Type B pancreatic cell (in vitro differentiated cells): ENCODE data around the gene PAEP. TPM values are rescaled to one million over a fixed set of nuclear protein-coding genes. Genes with fewer than 3 reads are reported as not detected.

ENCODE experiments used
- DNase-seq: peaks from one replicate; pipeline ENCODE4 v3.0.0; 2021; ENCODE audit warnings: mixed read lengths; ENCODE audit not compliant: unreplicated experiment; ENCODE audit errors: extremely low spot score
- H3K27ac Mint-ChIP-seq: 2 replicates; pipeline ENCODE4 v1.8.0; 2021; ENCODE audit warnings: mild to moderate bottlenecking, mixed read lengths
- H3K27me3 Mint-ChIP-seq: 2 replicates; pipeline ENCODE4 v1.8.0; 2021; ENCODE audit warnings: mixed read lengths
- H3K36me3 Mint-ChIP-seq: 2 replicates; pipeline ENCODE4 v1.8.0; 2021; ENCODE audit warnings: mixed read lengths
- H3K4me1 Mint-ChIP-seq: one replicate; pipeline ENCODE4 v1.8.0; 2021; ENCODE audit warnings: mixed read lengths; ENCODE audit not compliant: unreplicated experiment
- H3K4me3 Mint-ChIP-seq: 2 replicates; pipeline ENCODE4 v1.8.0; 2021; ENCODE audit warnings: mild to moderate bottlenecking, mixed read lengths
- H3K9me3 Mint-ChIP-seq: 2 replicates; pipeline ENCODE4 v1.8.0; 2021; ENCODE audit warnings: mixed read lengths
- total RNA-seq: library from RNA; stranded (reverse); gene quantifications from 2 replicates; pipeline ENCODE4 v1.2.1, GENCODE V29; 2021; ENCODE audit warnings: low replicate concordance
- TF ChIP-seq, protein P1 (sequence below): fragments of 200-600 bp; sonication (generic); conservative IDR thresholded peaks from 2 replicates; pipeline ENCODE4 v1.5.0; 2021; ENCODE audit warnings: antibody characterized with exemption, mild to moderate bottlenecking

PAEP gene
- total RNA-seq, 1 donor from 2014 or later: not detected

DNA sequence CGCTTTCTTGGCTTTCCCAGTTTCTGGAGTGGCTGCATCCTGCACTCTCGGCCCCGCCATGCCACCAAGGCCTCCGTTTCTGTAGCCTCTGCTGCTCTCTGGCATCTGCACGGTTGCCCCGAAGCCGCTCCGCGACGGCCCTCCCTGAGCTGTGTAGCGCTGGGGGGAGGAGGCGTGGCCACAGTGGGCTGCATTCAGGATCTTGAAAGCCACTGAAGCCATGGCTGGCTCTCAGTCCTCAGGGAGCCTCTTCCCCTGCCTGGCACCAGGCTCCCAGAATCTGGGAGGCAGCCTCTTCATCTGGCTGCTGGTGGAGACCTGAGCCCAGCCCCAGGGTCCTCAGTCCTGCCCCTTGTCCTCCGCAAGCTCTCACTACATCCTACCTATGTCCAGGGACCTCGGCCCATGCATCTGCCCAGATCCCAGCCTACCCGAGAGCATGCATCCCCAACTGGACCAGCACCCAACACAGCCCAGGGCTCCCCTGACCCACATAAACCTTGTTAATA, 25.1 kb downstream of the PAEP start:
- Mint-ChIP-seq H3K9me3 (no peaks in the 10 kb centered on the region), H3K4me1 (no peaks in the 10 kb centered on the region), H3K4me3 (no peak overlapping the region), H3K36me3 (no peaks in the 10 kb centered on the region), H3K27ac (no peak overlapping the region), H3K27me3 (no peaks in the 10 kb centered on the region)
- TF ChIP-seq, protein P1, sequence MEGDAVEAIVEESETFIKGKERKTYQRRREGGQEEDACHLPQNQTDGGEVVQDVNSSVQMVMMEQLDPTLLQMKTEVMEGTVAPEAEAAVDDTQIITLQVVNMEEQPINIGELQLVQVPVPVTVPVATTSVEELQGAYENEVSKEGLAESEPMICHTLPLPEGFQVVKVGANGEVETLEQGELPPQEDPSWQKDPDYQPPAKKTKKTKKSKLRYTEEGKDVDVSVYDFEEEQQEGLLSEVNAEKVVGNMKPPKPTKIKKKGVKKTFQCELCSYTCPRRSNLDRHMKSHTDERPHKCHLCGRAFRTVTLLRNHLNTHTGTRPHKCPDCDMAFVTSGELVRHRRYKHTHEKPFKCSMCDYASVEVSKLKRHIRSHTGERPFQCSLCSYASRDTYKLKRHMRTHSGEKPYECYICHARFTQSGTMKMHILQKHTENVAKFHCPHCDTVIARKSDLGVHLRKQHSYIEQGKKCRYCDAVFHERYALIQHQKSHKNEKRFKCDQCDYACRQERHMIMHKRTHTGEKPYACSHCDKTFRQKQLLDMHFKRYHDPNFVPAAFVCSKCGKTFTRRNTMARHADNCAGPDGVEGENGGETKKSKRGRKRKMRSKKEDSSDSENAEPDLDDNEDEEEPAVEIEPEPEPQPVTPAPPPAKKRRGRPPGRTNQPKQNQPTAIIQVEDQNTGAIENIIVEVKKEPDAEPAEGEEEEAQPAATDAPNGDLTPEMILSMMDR: no peak
- DNase-seq: no peak

- Mint-ChIP-seq H3K27me3 (no peaks in the 10 kb centered on the region), H3K27ac (no peak overlapping the region), H3K36me3 (no peaks in the 10 kb centered on the region), H3K4me3 (no peak overlapping the region), H3K9me3 (no peaks in the 10 kb centered on the region), H3K4me1 (no peaks in the 10 kb centered on the region)
- DNase-seq: peak; percentile 40
- TF ChIP-seq, protein P1: no peak
Observed at GRCh38 chr9:135587658-135588057, 26.1 kb downstream of the PAEP start.

DNA sequence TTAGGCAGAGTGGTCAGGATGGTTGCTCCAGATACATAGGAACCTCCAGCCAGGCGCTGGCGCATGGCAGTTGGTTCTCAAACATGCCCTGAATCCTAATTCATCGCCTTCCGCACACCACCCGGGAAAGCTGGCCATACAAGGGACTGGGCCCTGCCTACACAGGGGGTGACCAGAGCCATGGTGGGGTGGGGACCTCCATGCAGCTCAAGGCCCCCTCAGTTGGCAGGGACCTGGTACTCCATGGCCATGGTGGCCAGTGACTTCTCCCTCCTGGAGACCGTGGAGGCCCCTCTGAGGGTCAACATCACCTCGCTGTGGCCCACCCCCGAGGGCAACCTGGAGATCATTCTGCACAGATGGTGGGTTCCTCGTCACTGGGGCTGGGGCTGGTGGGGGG, 26.8 kb downstream of the PAEP start:
- no peaks in the 10 kb centered on the region for H3K4me1 Mint-ChIP-seq
- H3K36me3 Mint-ChIP-seq: no peaks in the 10 kb centered on the region
- no peaks in the 10 kb centered on the region for H3K9me3 Mint-ChIP-seq
- H3K4me3 Mint-ChIP-seq: no peak overlapping the region
- TF ChIP-seq, protein P1: no peak
- no peaks in the 10 kb centered on the region for H3K27me3 Mint-ChIP-seq
- DNase-seq: peak; percentile 65
- H3K27ac Mint-ChIP-seq: no peak overlapping the region

DNA sequence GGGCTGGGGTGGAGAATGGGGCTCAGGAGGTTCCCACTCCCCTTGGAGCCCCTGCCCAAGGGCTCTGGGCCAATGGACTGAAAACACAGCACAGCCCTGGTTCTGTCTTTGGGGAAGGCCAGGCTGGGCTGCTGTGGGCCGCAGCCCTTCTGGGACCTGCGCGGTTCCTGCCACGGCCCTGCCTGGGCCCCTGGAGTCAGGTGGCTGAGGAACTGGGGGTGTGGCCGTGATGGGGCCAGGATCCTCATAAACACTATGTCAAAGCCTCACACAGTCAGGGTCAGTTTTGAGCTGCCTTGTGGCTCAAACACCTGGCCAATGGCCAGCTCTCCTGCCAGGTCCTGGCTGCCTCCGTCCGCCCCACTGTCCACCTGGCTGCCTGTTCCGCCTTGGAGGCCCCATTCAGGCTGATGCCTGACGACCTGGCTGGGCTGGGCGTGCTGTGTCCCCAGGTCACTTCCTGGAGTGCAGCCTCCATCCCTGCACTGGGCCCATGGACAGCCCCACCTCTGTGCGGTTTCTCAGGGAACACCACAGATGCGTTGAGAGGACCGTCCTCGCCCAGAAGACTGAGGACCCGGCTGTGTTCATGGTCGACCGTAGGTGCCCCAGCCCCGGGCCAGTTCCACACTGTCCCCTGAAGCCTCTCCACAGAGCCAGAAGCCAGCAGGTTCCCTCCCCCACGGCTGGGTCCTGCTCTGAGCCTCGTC, 27.5 kb downstream of the PAEP start:
- Mint-ChIP-seq H3K4me1 (no peaks in the 10 kb centered on the region), H3K27ac (no peak overlapping the region), H3K27me3 (no peaks in the 10 kb centered on the region), H3K9me3 (no peaks in the 10 kb centered on the region), H3K36me3 (no peaks in the 10 kb centered on the region), H3K4me3 (no peak overlapping the region)
- peak; percentile 66 for DNase-seq
- TF ChIP-seq, protein P1: no peak

- TF ChIP-seq, protein P1: no peak
- H3K9me3 Mint-ChIP-seq: no peaks in the 10 kb centered on the region
- no peaks in the 10 kb centered on the region for H3K4me1 Mint-ChIP-seq
- H3K27me3 Mint-ChIP-seq: no peaks in the 10 kb centered on the region
- no peak overlapping the region for H3K27ac Mint-ChIP-seq
- peak; percentile 60 for DNase-seq
- H3K36me3 Mint-ChIP-seq: no peaks in the 10 kb centered on the region
- no peak overlapping the region for H3K4me3 Mint-ChIP-seq
Observed at GRCh38 chr9:135589596-135590485, 28.3 kb downstream of the PAEP start.
